Neuronal stem cell (in vitro differentiated cells): ENCODE results near the gene TNPO2.
A peak's percentile ranks its signal among the peaks of the same experiment; 100 is the strongest.

Experiments used
- DNase-seq: peaks from one replicate; pipeline ENCODE4 v3.0.0-alpha.2; 2013; ENCODE audit warnings: low spot score
- H2AFZ ChIP-seq: one replicate; pipeline ENCODE4 v1.6.1; 2013; ENCODE audit warnings: mild to moderate bottlenecking, low read length, inconsistent platforms
- H2AK5ac ChIP-seq: 2 replicates; pipeline ENCODE4 v1.6.1; 2013; ENCODE audit warnings: low read depth, mild to moderate bottlenecking, inconsistent platforms, low read length, moderate library complexity, mixed read lengths
- H2BK120ac ChIP-seq: 2 replicates; pipeline ENCODE4 v1.6.1; 2013; ENCODE audit warnings: low read depth, mild to moderate bottlenecking, inconsistent platforms, low read length, moderate library complexity, mixed read lengths
- H2BK12ac ChIP-seq: one replicate; pipeline ENCODE4 v1.6.1; 2013; ENCODE audit warnings: low read length, inconsistent platforms
- H2BK15ac ChIP-seq: 2 replicates; pipeline ENCODE4 v1.6.1; 2013; ENCODE audit warnings: mild to moderate bottlenecking, low read length, inconsistent platforms, mixed read lengths
- H2BK5ac ChIP-seq: one replicate; pipeline ENCODE4 v1.6.1; 2013; ENCODE audit warnings: inconsistent platforms, mild to moderate bottlenecking, low read length, moderate library complexity
- H3K14ac ChIP-seq: one replicate; pipeline ENCODE4 v1.6.1; 2013; ENCODE audit warnings: low read length, inconsistent platforms
- H3K18ac ChIP-seq: 2 replicates; pipeline ENCODE4 v1.6.1; 2013; ENCODE audit warnings: low read length, inconsistent platforms
- H3K23ac ChIP-seq: 2 replicates; pipeline ENCODE4 v1.6.1; 2013; ENCODE audit warnings: low read depth, mild to moderate bottlenecking, mixed read lengths, low read length, inconsistent platforms; ENCODE audit not compliant: poor library complexity
- H3K27ac ChIP-seq: replicated peaks from 3 replicates; pipeline ENCODE4 v1.5.1; 2013; ENCODE audit warnings: low read length, inconsistent platforms
- H3K27me3 ChIP-seq, 3 experiments: 2 replicates each; pipeline ENCODE4 v1.6.1; 2013; ENCODE audit warnings: low read length in 3 of 3, mild to moderate bottlenecking in 2 of 3, inconsistent platforms in 1 of 3, low read depth in 1 of 3, mixed read lengths in 1 of 3, moderate library complexity in 1 of 3; ENCODE audit not compliant: control insufficient read depth in 3 of 3, insufficient read depth in 3 of 3
- H3K36me3 ChIP-seq, 2 donors: replicated peaks in 1 of 2; 2 replicates each; pipeline ENCODE4 v1.6.1; 2013; ENCODE audit warnings: low read length in 2 of 2; ENCODE audit not compliant: control insufficient read depth in 2 of 2, insufficient read depth in 2 of 2
- H3K4ac ChIP-seq: 2 replicates; pipeline ENCODE4 v1.6.1; 2013; ENCODE audit warnings: inconsistent platforms, mild to moderate bottlenecking, low read length, moderate library complexity
- H3K4me1 ChIP-seq, 2 donors: 1 replicate in 1 of 2; 2 replicates in 1 of 2; pipeline ENCODE4 v1.6.1; 2013; ENCODE audit warnings: low read length in 2 of 2, low read depth in 1 of 2; ENCODE audit not compliant: control insufficient read depth in 2 of 2, insufficient read depth in 1 of 2
- H3K4me2 ChIP-seq: one replicate; pipeline ENCODE4 v1.6.1; 2013; ENCODE audit warnings: mild to moderate bottlenecking, low read length, inconsistent platforms; ENCODE audit not compliant: insufficient read depth, poor library complexity, severe bottlenecking
- H3K4me3 ChIP-seq, 2 donors: 2 replicates each; pipeline ENCODE4 v1.5.1; 2013; ENCODE audit warnings: low read length in 2 of 2, mild to moderate bottlenecking in 2 of 2, inconsistent platforms in 1 of 2, moderate library complexity in 1 of 2
- H3K79me1 ChIP-seq: one replicate; pipeline ENCODE4 v1.6.1; 2013; ENCODE audit warnings: low read depth, mild to moderate bottlenecking, inconsistent platforms, low read length, moderate library complexity
- H3K9ac ChIP-seq: one replicate; pipeline ENCODE4 v1.6.1; 2013; ENCODE audit warnings: mild to moderate bottlenecking, low read depth, low read length, inconsistent platforms; ENCODE audit not compliant: poor library complexity
- H3K9me3 ChIP-seq, 2 donors: replicated peaks in 1 of 2; 2 replicates each; pipeline versions ENCODE3 to v1.6.1; 2013; ENCODE audit warnings: low read length in 2 of 2, mild to moderate bottlenecking in 2 of 2, inconsistent platforms in 1 of 2, low read depth in 1 of 2, mixed read lengths in 1 of 2, moderate library complexity in 1 of 2; ENCODE audit not compliant: control insufficient read depth in 2 of 2, insufficient read depth in 1 of 2
- H4K8ac ChIP-seq: one replicate; pipeline ENCODE4 v1.6.1; 2013; ENCODE audit warnings: low read depth, mild to moderate bottlenecking, inconsistent platforms, low read length, moderate library complexity
- H4K91ac ChIP-seq: one replicate; pipeline ENCODE4 v1.6.1; 2013; ENCODE audit warnings: low read length, low read depth, mild to moderate bottlenecking, inconsistent platforms; ENCODE audit not compliant: poor library complexity
- WGBS, 2 donors: extraction: QIAGEN DNeasy Blood & Tissue Kit; methylation state at CpG; one replicate each; pipeline ENCODE4 v1.1.7; 2013; ENCODE audit warnings: missing lambda C conversion rate in 2 of 2, mixed read lengths in 1 of 2; ENCODE audit not compliant: insufficient read length in 2 of 2, insufficient replicate concordance in 1 of 2; ENCODE audit errors: extremely low coverage in 2 of 2; 5-methylcytosine and 5-hydroxymethylcytosine counted together

Gene TNPO2

GRCh38 chr19:12722566-12723380 lies 959 bp downstream of the TNPO2 start:
- Histone ChIP-seq H2BK12ac (no peak overlapping the region), H3K4me3 (peak overlapping the region; percentile 79 to 93), H2BK120ac (no peak overlapping the region), H2BK15ac (no peak overlapping the region), H2AK5ac (no peak overlapping the region), H3K79me1 (peaks cover 12% of the 10 kb centered on the region), H3K36me3 (peaks cover 11 to 32% of the 10 kb centered on the region in 2 donors), H3K9me3 (no peaks in the 10 kb centered on the region), H3K9ac (peak overlapping the region; percentile 79), H4K8ac (no peak overlapping the region), H2BK5ac (peak overlapping the region; percentile 40), H3K4me2 (peak overlapping the region; percentile 89), H3K14ac (no peak overlapping the region), H3K4ac (no peak overlapping the region), H3K27me3 (no peaks in the 10 kb centered on the region), H4K91ac (no peak overlapping the region), H3K4me1 (peaks cover 6 to 7% of the 10 kb centered on the region in 2 donors), H2AFZ (peak overlapping the region; percentile 91), H3K27ac (peak overlapping the region; percentile 97), H3K23ac (no peak overlapping the region), H3K18ac (no peak overlapping the region)
- peak; percentile 99 for DNase-seq
- WGBS, 2 donors = no CpG with 5 or more reads among the region's 32 CpGs

DNA sequence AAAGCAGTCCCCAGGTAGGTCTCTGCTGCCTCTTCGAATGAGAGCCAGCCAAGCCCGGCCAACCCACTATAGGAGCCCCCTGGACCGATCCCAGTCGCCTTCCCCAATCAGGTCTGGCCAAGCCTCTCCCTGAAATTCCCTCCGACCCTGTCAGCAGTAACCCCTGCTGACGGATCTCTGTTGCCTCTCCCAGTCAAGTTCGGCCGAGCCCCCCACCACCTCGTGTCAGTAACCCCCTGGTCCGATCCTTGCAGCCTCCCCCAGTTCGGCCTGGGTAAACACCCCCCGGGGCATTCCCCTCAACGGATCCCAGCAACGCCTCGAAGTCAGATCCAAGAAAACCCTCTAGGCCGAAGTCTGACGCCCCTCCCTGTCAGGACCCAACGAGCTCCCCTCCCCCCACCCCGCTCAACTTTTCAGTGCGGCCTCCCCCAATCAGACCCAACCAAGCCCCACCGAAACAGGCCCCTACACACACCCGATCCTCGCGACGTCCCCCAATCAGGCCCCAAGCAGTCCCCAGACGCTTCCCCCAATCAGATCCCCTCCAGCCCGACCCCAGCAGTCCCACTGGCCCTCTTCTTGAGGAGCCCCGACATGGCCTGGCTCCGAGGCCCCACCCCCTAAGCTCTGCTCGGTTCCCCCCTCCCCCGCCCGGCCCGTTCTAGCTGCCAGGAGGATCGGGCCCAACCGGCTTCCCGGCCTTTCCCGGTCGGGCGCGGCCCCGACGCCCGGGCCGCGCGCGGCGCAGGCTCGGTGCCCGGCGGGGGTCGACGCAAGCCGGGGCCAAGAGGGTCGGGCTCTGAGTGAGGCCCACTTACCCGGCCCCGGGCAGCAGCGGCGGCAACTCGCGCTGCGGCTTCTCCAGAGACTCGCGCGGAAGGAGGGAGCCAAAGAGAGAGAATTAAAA lies 1.8 kb downstream of the TNPO2 start:
- Histone ChIP-seq H2AK5ac (peak overlapping the region; percentile 3), H3K4me3 (peak overlapping the region; percentile 79 to 85), H3K18ac (peak overlapping the region; percentile 92), H3K4me2 (peak overlapping the region; percentile 93), H4K8ac (no peak overlapping the region), H3K27me3 (no peaks in the 10 kb centered on the region), H3K23ac (peak overlapping the region; percentile 44), H3K4ac (no peak overlapping the region), H3K9me3 (no peaks in the 10 kb centered on the region), H4K91ac (no peak overlapping the region), H3K9ac (peak overlapping the region; percentile 87), H2BK12ac (no peak overlapping the region), H3K4me1 (peaks cover 6 to 7% of the 10 kb centered on the region in 2 donors), H2BK5ac (peak overlapping the region; percentile 40), H2BK120ac (peak overlapping the region; percentile 0), H3K14ac (no peak overlapping the region), H2BK15ac (no peak overlapping the region), H2AFZ (peak overlapping the region; percentile 79), H3K36me3 (peaks cover 16 to 38% of the 10 kb centered on the region in 2 donors), H3K79me1 (peaks cover 12% of the 10 kb centered on the region), H3K27ac (peak overlapping the region; percentile 97)
- peak; percentile 80 for DNase-seq
- WGBS, 2 donors = no CpG with 5 or more reads among the region's 65 CpGs

DNA sequence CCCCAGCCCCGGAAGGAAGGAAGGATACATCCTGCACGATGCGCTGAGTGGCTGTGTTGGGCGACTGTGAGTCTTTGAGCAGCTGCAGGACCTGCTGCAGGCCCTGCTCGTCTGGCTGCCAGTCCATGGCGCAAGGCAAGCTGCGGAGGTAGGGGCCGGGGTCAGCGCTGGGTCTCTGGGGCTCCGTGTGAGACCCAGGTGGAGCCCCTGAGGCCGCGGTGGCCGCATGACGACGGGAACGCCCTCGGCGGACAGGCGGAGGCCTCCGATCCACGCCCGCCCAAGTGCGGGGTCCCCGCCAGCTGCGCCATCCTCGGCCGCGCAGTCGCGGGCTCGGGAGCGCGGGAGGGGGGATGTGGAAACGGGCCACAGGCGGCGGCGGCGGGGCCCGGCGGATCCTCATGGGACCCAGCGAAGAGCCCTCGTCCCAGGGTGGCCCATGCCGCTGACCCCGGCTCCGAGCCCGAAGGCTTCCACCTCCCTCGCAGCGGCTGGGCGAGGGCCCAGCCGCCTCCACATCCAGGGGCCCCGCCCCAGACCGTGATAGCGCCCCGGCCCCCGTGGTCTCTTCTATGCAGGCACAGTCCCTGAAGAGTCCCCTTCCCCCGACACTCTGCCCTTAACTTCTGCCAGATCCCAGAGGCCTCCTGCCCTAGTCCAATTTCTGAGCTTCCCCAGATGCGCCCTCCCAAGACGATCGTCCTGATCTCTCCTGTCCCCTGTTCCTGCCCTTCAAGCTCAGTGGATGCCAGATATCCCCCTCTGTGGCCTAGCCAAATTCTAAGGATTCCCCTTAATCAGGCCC lies 2.7 kb downstream of the TNPO2 start:
- no peak for DNase-seq
- no peak overlapping the region for H2BK12ac ChIP-seq
- no peak overlapping the region for H4K8ac ChIP-seq
- no peak overlapping the region for H4K91ac ChIP-seq
- peaks cover 12% of the 10 kb centered on the region for H3K79me1 ChIP-seq
- H2AFZ ChIP-seq = no peak overlapping the region
- H3K4me1 ChIP-seq = peaks cover 6 to 7% of the 10 kb centered on the region in 2 donors
- H3K9ac ChIP-seq = peak overlapping the region; percentile 87
- peak overlapping the region; percentile 28 for H3K14ac ChIP-seq
- no peaks in the 10 kb centered on the region for H3K27me3 ChIP-seq
- H3K36me3 ChIP-seq = peaks cover 21 to 46% of the 10 kb centered on the region in 2 donors
- peak overlapping the region; percentile 97 for H3K27ac ChIP-seq
- WGBS, 2 donors = no CpG with 5 or more reads among the region's 59 CpGs
- H2BK15ac ChIP-seq = no peak overlapping the region
- H2AK5ac ChIP-seq = peak overlapping the region; percentile 84
- peak overlapping the region; percentile 44 for H3K23ac ChIP-seq
- H3K4ac ChIP-seq = no peak overlapping the region
- peak overlapping the region; percentile 85 for H3K18ac ChIP-seq
- H3K4me2 ChIP-seq = peak overlapping the region; percentile 93
- H3K9me3 ChIP-seq = no peaks in the 10 kb centered on the region
- H2BK120ac ChIP-seq = peak overlapping the region; percentile 0
- peak overlapping the region; percentile 40 for H2BK5ac ChIP-seq
- peak overlapping the region; percentile 79 to 85 for H3K4me3 ChIP-seq
